CD4-positive, alpha-beta T cell treated with Interleukin-21 for 1 hour (primary cell): ENCODE measurements around the gene TAAR9.

Experiments
- DNase-seq: peaks from one replicate; pipeline ENCODE4 v3.0.0-alpha.2; 2020

Gene TAAR9

GRCh38 chr6:132537977-132538376, at the start of gene TAAR9:
TAAR9 (plus strand) TSS chr6:132538277; CDS start chr6:132538290, 13 bp downstream.
- DNase-seq: no peak

- no peak for DNase-seq
Observed at GRCh38 chr6:132489376-132489775, 48.7 kb upstream of the TAAR9 start.

- DNase-seq: no peak
Observed at GRCh38 chr6:132490024-132490423, 48.1 kb upstream of the TAAR9 start.

- DNase-seq: no peak
Observed at GRCh38 chr6:132490478-132491204, 47.4 kb upstream of the TAAR9 start.

DNA sequence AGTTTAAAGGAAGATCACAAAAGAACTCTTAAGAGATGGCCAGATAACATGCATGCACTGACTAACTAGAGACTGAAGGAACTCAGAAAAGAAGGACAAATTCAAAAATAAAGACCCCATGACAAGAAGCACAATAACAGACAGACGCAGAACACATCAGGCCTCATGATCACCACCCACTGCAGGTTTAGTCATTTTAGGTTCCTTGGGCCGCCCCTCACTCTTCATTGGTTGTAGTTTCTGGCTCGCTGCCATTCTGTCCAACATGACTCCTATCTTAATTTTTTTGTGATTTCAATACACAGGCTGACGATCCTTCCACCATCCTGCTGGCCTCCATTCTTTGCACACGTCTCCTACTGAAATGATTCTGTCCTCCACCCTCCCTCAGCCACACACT, 46.8 kb upstream of the TAAR9 start:
- no peak for DNase-seq

GRCh38 chr6:132491881-132492280, 46.2 kb upstream of the TAAR9 start:
- no peak for DNase-seq

GRCh38 chr6:132494954-132495353, 43.1 kb upstream of the TAAR9 start:
- no peak for DNase-seq

DNA sequence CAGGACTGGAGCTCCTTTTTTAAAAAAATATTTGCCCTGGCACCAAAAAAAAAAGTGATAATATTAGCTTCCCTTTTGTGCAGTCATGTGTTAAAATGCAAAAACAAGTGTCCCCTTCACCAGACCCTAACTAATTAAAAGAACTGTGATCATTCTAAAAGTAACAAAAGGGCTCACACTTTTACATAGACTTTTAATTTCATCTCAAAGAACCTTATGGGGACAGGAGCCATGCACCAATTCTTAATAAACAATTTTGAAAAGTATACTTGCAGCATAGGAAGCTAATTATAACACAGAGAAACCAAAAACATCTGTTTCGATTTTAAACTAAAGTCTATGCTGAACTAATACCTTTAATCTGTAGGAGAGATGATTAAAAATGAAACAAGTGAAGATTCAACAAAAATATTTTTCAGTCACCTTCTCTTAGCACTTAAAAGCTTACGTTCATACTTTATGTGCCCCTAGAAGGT, 42.4 kb upstream of the TAAR9 start:
- DNase-seq: no peak

DNA sequence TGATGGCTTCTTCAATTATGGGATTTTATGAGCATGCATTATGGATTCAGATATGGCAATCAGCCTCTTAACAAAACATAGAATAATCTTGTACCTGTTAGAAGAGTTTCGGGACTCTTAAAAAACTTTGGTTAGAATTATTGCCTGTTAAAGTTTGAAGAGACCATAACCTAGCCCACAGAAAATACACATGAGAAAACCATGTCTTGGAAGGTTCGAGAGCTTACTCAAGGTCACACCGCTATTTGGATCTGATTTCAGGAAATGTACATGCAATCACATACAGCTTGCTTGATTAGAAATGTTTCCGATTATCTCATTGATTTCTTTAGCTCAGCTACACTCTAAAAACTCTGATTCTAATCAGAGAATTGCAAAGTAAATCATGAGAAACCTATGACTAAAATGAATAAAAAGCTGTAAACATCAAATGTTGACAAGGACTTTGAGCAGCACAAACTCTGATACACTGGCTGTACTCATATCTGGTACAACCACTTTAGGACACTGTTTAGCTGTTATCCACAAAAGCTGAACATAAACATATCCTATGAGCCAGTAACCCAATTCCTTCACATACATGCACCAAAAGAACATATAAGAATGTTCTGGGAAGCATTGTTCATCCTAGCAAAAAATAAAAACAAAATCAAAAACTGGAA, 41.4 kb upstream of the TAAR9 start:
- no peak for DNase-seq

- DNase-seq: no peak
Observed at GRCh38 chr6:132498638-132499037, 39.4 kb upstream of the TAAR9 start.

DNA sequence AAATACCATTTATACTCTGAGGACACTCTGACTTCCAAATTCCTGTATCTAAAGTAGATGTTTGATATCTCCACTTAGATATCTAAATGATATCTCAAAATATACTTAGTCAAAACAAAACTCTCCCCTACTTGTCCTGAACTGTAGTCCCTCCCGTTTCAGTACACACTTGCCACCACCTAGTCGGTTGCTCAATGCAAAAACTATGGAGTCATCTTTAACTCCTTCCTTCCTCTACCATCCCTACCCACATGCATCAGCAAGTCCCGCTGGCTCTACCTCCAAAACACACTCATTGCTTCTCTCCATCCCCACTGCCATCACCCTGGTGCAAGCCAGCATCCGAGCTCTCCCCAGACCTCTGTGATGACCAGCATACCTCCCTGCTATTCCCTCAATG, 38.3 kb upstream of the TAAR9 start:
- no peak for DNase-seq

- DNase-seq: no peak
Observed at GRCh38 chr6:132504757-132505156, 33.3 kb upstream of the TAAR9 start.

GRCh38 chr6:132505158-132505557, 32.9 kb upstream of the TAAR9 start:
- DNase-seq: no peak

- no peak for DNase-seq
Observed at GRCh38 chr6:132506461-132506860, 31.6 kb upstream of the TAAR9 start.

GRCh38 chr6:132506869-132507808, 30.9 kb upstream of the TAAR9 start:
- no peak for DNase-seq

GRCh38 chr6:132511210-132511830, 26.8 kb upstream of the TAAR9 start:
- DNase-seq: no peak

DNA sequence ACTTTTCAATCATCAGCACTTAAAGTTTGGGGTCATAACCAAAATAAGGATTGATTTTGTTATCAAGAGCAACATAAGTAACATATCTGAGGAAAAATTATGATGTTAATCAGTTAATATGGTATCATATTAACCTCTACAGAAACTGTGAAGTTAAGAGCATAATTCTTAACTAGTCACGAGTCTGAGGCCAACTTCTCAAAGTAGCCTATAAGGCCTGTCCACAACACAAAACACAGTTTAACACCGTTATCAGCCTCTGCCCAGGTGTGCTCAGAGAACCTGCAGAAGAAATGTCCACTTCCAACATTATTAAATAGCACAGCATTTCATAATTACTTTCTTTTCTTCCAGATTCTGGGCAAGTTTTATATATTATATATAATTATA, 26.3 kb upstream of the TAAR9 start:
- DNase-seq: no peak

DNA sequence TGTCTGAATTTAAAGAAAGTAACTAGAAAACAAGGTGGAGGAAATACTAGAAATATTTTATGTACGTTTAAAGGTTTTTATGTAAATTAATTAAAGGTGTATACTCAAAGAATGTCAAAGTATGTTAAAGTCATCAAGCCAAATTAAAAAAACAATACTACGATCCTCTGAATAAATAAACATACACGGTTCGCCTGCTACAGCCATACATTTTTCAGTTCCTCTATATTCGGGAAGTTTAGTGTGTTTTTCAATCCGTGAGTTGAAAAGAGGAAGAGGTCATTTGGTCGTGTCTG, 25.8 kb upstream of the TAAR9 start:
- no peak for DNase-seq

DNA sequence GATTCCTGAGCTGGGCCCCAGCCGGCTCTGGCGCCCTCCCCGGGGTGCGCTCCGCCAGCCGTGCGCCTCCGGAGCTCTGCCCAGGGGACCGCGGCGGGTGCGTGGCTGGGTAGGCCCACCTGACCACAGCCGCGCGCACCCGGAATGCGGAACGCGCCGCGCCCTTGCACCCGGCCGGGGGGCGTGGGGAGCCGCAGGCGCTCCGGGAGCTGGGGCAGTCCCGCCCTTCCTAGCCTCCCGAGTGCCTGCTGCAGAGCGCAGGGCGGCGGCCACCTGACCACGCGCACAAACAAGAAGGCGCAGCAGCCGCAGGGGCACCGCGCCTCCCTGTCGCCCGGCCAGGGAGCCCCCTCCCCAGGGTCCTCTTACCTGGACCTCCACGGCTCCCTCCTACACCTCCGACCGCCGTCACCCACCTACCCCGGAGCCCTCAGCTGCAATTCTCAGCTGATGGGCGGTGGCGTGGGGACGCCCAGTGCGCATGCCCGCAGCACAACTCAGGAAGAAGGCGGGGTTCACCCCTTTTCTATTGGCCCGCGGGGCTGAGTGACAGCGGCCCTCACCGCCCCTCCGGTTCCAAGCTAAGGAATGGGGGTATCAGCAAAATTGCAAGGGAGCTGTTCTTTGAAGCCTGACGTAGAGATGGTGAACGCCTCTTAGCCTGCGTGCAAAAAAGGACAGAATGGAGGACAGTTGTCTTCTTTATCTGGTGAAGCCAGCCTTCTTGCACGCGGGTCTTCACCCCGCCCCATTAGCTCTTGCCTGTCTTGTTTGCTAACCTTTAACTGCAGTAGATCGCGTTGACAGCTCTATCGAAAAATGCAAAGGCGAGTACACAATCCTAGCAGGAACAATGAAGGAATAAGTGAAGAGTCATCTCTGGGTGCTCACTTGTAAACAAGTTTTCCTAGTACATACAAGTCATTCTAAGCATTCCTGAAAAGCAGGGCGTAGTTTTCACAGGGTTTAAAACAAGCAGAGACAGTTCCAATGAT, 25.1 kb upstream of the TAAR9 start, which contains the start of gene STX7:
STX7 (minus strand) TSS at position 479 of the 995 bp plus-strand sequence. CDS start 9,586 bp downstream, outside the sequence.
- peak; percentile 88 for DNase-seq

- DNase-seq: no peak
Observed at GRCh38 chr6:132513831-132514545, 24.1 kb upstream of the TAAR9 start.

- DNase-seq: no peak
Observed at GRCh38 chr6:132515386-132515785, 22.7 kb upstream of the TAAR9 start.
